Superior temporal gyrus (tissue), 1 donor: ENCODE measurements around the gene KIF22.

Experiments
- DNase-seq: peaks from one replicate; pipeline ENCODE4 v3.0.0-alpha.2; 2016; ENCODE audit errors: extremely low spot score

Gene KIF22

DNA sequence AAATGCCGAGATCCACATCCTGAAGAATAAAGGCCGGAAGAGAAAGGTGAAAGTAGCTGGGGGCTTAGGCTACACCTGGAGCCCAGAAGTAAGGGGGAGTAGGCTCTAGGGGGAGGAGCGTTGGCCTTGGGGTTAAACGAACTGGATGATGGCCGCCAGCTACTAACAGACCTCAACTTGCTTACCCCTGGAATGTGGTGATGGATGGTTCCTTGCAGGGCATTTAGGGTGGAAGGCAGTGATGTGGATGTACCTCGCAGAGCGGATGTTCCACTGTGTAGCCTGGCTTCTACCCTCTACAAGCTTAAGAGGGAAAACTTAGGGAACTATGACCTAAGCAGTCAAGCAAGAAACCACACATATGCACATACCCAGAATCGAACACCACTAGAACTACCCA lies 13.5 kb downstream of the KIF22 start:
- no peak for DNase-seq

DNA sequence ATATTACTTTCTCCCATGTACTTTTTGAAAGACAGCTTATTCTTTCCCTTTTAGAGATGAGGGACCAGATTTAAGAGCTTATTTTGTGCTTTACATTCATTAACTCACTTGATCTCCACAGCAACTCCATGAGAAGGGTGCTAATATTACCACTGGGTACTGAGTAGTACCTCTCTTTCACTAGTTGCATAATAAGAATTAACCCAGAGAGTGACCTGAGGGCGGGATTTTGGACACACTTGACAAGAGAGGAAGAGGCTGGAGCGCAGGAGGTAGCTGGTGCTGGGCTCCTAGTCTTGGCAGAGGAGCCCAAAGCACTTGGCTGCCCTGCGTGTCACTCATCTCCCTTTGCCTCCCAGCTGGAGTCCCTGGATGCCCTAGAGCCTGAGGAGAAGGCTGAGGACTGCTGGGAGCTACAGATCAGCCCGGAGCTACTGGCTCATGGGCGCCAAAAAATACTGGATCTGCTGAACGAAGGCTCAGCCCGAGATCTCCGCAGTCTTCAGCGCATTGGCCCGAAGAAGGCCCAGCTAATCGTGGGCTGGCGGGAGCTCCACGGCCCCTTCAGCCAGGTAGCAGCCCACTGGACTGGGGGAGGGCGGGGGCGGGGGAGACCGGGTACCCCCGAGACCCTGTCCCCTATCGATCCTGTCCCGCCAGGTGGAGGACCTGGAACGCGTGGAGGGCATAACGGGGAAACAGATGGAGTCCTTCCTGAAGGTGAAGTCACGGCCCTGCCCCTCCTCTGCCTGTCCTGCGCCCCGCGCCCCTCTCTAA lies 14.1 kb downstream of the KIF22 start:
- peak; percentile 41 for DNase-seq

DNA sequence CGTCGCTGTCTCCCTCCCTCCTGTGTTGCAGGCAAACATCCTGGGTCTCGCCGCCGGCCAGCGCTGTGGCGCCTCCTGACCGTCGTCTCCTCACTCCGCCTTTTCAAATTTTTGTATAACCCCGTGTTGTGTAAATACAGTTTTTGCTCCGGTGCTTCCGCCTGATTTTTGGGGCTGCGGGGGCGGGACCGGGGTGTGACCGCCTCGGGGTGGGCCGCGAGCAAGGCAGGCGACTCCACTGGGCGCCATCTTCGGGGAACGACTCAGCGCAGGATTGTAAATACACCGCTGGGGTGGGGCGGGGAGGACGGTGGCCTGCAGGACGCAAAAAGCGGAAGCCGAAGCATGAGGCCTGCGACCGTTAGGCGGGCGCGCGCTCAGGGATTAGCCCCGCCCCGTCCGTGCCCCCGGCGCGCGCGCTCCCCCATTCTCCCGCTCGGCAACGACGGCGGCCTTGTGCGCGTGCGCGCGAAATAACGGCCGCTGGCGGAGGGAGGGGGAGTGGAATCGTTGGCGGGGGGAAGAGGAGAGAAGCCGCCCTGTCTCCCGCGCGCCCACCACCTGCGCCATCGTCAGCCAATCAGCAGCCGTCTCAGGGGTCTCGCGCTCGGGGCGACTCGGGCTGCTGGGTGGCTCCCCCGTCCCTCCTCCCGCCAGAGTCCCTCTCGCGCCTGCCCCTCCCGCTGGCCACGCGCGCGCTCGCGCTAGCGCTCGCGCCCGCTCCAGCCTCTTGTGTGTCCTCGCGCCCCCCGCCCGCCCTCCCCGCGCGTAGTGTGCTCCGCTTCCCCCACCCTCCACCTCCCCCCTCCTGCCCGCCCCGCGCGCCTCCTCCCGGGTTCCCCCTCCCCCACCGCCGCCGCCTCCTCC lies 14.9 kb downstream of the KIF22 start:
- peak; percentile 95 for DNase-seq

DNA sequence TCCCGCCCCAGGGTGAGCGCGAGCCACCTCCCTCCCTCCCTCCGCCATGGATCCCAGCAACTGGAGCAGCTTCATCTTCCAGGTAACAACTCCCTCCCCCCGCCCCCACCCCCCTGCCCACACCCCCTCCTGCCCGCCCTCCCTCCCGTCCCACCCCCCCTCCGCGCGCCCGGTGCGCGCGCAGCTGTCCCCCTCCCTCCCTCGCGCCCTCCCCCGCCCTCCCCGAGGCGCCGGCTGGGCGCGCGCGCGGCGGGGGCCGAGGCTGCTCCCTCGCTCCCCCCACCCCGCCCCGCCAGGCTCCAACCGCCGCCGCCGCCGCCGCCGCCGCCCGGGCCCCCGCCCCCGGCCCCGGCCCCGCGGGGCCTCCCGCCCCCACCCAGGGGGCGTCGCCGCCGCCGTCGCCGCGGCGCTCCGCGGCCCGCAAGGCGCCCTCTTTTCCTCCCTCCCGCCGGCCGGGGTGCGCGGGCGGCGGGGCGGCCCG lies 15.6 kb downstream of the KIF22 start, which contains the start of gene MAZ:
Gene MAZ, plus strand, starts transcription at position 431 of the 481 bp plus-strand sequence. CDS start 173 bp downstream, outside the sequence.
- DNase-seq: no peak

DNA sequence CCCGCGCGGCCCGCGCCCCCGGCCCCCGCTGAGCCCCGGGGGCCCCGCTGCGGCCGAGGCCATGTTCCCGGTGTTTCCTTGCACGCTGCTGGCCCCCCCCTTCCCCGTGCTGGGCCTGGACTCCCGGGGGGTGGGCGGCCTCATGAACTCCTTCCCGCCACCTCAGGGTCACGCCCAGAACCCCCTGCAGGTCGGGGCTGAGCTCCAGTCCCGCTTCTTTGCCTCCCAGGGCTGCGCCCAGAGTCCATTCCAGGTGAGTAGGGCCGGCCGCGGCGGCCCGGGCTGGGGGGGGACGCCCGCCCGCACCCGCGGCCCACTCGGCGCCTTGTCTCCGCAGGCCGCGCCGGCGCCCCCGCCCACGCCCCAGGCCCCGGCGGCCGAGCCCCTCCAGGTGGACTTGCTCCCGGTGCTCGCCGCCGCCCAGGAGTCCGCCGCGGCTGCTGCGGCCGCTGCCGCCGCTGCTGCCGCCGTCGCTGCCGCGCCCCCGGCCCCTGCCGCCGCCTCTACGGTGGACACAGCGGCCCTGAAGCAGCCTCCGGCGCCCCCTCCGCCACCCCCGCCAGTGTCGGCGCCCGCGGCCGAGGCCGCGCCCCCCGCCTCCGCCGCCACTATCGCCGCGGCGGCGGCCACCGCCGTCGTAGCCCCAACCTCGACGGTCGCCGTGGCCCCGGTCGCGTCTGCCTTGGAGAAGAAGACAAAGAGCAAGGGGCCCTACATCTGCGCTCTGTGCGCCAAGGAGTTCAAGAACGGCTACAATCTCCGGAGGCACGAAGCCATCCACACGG lies 16.3 kb downstream of the KIF22 start:
- DNase-seq: no peak

DNA sequence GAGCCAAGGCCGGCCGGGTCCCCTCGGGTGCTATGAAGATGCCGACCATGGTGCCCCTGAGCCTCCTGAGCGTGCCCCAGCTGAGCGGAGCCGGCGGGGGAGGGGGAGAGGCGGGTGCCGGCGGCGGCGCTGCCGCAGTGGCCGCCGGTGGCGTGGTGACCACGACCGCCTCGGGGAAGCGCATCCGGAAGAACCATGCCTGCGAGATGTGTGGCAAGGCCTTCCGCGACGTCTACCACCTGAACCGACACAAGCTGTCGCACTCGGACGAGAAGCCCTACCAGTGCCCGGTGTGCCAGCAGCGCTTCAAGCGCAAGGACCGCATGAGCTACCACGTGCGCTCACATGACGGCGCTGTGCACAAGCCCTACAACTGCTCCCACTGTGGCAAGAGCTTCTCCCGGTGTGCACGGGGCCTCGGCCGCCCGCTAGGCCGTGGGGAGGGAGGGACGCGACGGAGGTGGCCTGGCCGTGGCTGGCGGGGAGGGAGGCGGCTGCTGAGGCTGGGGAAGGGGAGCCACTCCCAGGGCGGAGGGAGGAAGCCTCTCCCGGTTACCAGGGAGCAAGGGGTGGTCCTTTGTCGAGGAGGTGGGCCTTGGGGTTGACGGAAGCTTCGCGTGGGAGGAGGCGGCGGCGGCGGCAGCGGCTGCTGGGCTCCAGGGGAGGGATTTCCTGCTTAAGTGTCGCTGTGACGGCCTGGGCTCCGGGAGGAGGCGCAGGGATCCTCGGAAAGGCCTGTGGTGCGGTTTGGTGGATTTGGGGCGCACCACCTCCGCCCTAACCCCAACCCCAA lies 17.1 kb downstream of the KIF22 start:
- peak; percentile 87 for DNase-seq

DNA sequence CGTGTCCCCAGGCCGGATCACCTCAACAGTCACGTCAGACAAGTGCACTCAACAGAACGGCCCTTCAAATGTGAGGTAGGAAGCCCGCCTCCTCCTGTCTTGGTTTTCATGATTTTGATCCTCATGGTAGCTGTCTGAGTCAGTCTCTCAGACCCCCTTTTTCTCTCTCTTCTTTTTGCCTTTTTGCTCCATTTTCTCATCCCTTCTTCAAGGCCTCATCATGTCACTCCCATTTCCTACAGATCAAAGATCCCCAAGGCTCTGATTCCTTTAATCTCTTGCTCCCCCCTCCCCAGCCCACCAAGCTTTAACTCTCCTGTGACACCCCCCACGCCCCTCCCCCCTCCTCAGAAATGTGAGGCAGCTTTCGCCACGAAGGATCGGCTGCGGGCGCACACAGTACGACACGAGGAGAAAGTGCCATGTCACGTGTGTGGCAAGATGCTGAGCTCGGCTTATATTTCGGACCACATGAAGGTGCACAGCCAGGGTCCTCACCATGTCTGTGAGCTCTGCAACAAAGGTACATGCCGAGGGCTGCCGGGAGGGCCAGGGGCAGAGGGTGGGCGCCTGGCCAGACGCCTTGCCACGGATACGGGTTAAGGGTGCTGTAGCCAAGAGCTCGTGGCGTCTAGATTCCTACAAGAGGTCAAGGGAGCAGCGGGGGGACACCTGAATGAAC lies 17.8 kb downstream of the KIF22 start:
- no peak for DNase-seq

DNA sequence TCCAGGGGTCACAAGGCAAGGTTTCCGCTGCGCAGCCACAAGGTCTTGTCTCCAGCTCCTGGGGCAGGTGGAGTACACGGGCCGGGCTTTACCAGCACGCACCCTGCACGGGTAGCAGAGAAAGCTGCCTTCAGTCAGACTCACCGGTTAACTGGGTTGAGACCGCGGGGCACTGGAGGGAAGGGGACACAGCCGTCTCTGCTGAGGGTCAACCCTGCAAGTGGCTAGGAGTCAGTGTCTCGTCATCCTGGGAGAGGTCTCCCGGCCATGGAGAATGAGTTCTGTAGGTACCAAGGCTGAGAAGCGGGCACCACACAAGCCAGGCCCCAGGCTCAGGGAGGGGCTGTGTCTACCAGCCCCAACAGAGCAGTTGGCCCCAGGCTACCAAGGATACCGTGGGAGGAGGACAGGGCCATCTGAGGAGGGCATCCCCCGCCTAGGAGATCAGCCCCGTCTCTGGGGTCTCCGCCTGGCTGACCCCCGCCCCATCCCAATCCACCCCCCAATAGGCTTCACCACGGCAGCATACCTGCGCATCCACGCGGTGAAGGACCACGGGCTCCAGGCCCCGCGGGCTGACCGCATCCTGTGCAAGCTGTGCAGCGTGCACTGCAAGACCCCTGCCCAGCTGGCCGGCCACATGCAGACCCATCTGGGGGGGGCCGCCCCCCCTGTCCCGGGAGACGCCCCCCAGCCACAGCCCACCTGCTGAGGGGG lies 18.6 kb downstream of the KIF22 start:
- no peak for DNase-seq

DNA sequence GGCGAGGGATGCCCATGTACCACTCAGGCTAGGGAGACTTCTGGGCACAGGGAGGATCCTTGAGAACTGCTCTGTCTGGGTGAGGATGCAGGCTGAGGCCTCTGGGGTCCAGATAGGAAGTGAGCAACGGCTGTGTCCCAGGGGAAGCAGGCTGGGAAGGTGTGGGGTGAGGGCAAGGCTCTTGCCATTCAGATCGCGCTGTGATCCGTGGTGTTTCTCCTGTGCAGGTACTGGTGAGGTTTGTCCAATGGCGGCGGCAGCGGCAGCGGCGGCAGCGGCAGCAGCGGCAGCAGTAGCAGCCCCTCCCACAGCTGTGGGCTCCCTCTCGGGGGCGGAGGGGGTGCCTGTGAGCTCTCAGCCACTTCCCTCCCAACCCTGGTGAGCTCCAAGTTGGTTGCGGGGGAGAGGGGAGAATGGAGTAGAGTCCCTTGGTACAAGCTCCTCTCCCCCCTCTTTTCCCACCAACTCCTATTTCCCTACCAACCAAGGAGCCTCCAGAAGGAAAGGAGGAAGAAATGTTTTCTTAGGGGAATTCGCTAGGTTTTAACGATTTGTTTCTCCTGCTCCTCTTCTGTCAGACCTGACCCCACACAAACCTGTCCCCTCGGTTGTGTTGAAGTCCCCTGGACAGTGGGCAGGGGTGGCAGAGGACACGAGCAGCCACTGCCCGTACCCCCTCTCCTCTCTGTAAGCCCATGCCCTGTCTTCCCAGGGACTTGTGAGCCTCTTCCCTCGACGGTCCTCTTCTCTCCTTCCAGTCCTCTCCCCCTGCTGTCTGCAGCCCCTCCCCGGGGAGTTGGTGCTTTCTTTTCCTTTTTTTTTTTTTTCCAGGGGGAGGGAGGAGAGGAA lies 19.5 kb downstream of the KIF22 start:
- DNase-seq: no peak

DNA sequence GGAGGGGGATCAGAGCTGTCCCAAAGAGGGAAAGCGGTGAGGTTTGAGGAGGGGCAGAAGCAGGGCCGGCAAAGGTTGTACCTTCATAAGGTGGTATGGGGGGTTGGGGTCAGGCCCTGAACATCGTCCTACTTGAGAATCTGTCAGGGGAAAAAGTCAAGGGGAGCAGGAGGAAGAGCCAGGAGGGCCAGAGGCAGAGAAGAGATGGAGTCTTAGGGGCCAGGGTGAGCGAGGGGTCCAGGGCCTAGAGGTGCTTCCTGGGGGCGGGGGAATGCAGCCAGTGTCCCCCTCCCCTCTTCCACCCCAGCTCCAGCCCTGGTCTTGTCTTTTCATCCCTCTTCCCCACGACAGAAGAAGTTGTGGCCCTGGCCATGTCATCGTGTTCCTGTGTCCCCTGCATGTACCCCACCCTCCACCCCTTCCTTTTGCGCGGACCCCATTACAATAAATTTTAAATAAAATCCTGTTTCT lies 20.2 kb downstream of the KIF22 start:
- no peak for DNase-seq

DNA sequence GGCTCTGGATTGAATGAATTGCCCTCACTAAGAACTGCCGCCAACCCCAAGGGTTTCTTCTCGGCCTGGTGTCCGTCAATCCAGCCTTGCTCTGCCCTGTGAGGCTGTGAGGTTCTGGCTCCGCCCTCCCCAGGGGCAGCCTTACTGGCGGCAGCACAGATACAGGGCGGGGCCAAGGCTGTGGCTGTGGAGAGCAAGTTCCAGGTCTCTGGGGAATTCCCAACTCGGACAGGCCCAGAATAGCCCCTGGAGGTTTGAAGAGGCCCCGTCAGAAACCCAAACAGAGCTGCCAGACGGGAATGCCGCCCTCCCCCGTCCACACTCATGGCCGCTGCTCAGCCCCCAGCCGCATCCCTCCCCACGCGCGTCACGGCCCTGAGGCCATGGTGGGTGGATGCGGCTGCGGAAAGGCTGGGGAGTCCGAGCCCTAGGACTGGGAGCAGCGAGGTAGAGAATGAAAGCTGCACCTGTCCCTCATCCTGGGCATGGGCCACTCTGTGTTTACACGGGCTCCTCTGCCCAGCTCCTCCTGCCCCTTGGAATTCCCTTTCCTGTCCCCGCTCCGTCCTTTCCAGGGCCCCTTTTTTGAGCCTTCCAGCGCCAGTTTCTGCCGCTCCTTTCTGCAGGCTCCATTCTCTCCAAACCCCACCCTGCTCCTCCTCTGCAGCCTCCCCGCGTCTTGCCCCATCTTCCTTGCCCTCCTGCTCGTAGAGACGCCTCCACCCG lies 20.8 kb downstream of the KIF22 start:
- DNase-seq: peak; percentile 90

DNA sequence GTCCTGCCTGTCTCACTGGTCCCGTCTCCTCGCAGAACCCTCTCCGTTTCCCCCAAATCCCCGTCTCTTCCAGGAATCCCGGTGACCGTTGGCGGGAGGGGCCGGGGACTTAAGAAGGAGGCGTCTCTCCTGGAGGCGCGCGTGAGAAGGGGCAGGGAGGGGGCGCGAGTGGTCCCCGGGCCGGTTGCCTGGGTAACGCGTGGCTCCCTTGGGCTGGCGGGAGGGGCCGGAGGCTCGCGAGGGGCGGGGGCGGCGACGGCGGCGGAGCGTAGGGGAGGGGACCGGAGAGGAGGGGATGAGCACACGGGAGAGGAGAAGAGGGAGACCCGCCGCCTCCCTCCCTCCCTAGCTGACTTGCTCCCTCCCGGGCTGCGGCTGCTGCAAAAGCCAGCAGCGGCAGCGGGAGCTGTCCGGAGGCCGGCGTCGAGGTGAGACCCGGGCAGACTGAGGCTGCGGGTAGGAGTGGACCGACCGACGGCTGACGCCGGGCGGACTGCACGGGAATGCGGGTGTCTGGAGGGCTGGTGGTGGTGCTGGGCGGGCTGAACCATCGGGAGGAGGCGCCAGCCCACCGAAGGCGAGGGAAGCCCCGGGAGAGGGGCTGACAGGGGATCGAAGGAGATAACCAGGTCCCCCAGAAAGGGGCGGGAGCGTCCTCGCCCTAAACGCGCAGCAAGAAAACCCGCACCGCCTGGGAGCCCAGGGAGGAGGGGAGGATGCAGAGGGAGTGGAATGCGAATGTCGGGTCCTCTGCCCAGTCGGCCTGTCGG lies 21.5 kb downstream of the KIF22 start, which contains the start of gene PRRT2:
Gene PRRT2, plus strand, starts transcription at position 298 of the 770 bp plus-strand sequence. CDS start 862 bp downstream, outside the sequence.
- DNase-seq: no peak

DNA sequence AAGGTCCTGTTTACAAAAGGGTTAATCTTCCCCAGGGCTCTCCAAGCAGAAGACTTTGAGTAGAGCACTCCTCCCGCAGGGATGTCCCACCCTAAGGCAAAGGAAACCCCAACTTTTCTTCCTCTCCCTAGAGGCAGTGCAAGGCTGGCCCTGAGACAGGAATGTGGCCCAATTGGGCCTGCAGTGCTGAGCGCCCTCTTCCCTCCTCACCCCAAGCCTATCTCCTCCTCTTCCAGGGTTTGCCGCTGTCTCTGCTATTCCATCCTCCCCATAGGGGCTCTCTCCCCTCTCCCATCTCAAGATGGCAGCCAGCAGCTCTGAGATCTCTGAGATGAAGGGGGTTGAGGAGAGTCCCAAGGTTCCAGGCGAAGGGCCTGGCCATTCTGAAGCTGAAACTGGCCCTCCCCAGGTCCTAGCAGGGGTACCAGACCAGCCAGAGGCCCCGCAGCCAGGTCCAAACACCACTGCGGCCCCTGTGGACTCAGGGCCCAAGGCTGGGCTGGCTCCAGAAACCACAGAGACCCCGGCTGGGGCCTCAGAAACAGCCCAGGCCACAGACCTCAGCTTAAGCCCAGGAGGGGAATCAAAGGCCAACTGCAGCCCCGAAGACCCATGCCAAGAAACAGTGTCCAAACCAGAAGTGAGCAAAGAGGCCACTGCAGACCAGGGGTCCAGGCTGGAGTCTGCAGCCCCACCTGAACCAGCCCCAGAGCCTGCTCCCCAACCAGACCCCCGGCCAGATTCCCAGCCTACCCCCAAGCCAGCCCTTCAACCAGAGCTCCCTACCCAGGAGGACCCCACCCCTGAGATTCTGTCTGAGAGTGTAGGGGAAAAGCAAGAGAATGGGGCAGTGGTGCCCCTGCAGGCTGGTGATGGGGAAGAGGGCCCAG lies 22.4 kb downstream of the KIF22 start:
- no peak for DNase-seq

DNA sequence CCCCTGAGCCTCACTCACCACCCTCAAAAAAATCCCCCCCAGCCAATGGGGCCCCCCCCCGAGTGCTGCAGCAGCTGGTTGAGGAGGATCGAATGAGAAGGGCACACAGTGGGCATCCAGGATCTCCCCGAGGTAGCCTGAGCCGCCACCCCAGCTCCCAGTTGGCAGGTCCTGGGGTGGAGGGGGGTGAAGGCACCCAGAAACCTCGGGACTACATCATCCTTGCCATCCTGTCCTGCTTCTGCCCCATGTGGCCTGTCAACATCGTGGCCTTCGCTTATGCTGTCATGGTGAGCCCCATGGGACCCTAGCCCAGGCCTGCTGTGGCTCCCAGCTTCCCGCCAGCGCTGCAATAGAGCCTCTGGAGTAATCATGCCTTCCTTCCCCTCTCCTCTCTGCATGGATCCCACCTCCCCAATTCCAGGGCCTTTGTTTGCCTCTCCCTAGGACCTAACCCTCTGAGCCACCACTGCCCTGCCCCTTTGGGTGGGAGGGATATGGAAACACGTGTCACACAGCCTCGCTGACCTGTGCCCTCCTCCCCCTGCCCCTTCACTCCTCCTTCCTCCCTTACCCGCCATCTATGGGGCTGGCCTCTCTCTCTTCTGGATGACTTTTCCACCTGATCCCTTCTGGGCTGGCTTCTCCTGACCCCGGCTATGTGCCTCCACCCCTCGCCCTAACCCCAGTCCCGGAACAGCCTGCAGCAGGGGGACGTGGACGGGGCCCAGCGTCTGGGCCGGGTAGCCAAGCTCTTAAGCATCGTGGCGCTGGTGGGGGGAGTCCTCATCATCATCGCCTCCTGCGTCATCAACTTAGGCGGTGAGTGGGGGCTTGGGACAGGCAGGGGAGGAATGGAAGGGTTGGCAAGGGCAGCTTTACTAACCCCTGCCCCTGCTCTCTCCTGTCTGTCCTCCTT lies 23.4 kb downstream of the KIF22 start:
- no peak for DNase-seq

DNA sequence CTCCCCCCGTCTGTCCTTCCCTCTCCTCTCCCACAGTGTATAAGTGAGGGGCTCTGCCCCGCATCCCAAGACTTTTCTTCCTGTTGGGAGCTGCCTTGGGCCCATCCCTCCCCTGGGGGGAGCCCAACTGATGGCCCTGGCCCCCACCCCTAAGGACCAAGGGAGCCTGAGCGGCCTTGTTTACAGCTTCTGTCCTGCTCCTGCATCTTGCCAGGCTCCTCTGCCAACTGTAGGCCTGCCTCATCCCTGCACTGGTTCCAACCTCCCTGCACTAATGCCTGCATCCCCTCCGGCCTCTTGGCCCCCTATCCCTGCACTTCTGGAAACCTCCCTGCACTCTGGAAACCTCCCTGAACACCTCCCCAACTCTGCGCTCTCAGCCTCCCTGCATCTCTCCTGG lies 24.0 kb downstream of the KIF22 start:
- DNase-seq: no peak
